Epithelial cell of prostate (primary cell): Measurements from ENCODE around the gene LRMDA.

ENCODE experiments used
- DNase-seq: peaks from one replicate; pipeline ENCODE4 v3.0.0-alpha.2; 2011; ENCODE audit warnings: low read depth, low spot score
- H3K27ac ChIP-seq: fragments of 450-650 bp; 2 replicates; pipeline ENCODE4 v1.5.1; 2017; ENCODE audit warnings: mild to moderate bottlenecking

Gene LRMDA

GRCh38 chr10:75431180-75432111, at the start of gene LRMDA:
Gene LRMDA, plus strand, starts transcription at chr10:75431624.
- no peak for DNase-seq
- H3K27ac ChIP-seq: peak within 1 kb of the TSS; percentile 83

DNA sequence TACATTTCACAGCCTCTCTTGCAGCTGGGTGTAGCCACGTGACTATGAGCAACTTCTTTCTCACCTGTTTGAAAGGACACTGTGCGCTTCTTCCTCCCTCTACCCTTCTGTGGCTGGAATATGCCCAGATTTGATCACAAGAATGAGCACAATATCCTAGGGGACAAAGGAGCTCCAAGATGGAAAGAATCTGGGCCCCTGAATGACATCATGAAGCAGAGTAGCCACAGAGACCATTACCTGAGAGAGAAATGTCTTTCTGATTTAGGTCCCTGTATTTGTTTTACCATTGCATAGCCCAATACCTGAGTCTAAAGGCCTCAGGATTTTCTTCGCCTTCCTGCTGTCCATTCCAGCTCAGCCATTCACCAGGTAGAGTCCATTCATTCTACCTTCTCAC, 45.3 kb upstream of the LRMDA start:
- H3K27ac ChIP-seq: no peak overlapping the region
- DNase-seq: no peak

DNA sequence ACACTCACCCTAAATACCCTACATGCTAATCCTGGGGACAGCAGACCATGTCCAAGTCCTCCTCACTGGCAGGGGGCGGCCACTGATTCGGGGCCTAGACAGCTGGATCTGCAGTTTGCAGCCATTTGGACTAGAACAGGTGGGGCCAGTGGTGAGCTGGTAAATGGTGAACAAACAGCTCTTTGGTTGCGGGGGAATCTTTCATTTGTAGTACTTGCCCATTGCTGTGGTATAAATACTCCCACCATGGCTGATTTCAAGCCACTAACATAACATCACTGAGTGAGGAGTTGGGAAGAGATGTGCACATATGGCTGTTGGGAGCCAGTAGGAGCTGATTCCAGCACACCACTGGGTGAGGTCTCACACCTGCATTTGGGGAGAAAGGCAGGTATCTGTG, 43.3 kb upstream of the LRMDA start:
- no peak overlapping the region for H3K27ac ChIP-seq
- no peak for DNase-seq

DNA sequence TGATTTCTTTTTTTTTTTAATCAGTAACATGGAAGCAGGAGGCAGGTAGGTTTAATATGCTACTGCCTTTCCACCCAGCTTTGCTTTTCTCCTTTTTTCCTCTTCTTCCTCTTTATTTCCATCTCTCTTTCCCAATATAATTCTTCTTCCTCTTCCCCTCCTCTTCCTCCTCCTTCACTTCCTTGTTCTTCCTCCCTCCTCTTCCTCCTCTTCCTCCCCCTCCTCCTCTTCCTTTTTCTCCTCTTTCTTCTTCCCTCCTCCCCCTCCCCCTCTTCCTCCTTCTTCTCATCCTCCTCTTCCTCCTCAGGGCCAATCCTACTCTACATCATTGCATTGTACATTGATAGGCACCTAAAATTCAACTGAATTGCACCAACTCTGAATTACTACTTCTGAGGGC, 41.2 kb upstream of the LRMDA start:
- no peak for DNase-seq
- H3K27ac ChIP-seq: no peak overlapping the region

DNA sequence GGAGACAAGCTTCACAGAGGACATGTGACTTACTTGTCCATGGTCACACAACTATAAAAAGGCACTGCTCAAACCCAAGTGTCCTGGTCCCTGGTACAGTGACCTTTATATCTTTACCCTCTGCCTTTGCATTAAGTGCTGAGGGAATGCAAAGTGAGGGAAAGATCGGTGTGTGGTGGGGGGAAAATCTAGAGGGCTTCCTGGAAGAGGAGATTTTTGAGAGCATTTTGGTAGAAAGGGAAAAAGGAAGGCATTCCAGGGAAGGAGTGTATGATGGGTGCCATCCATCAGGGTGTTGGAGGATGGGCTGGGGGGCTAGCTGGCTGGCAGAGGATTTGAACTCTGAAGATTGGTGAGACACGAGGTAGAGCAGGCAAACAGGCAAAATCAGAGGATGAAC, 39.2 kb upstream of the LRMDA start:
- no peak overlapping the region for H3K27ac ChIP-seq
- DNase-seq: no peak

DNA sequence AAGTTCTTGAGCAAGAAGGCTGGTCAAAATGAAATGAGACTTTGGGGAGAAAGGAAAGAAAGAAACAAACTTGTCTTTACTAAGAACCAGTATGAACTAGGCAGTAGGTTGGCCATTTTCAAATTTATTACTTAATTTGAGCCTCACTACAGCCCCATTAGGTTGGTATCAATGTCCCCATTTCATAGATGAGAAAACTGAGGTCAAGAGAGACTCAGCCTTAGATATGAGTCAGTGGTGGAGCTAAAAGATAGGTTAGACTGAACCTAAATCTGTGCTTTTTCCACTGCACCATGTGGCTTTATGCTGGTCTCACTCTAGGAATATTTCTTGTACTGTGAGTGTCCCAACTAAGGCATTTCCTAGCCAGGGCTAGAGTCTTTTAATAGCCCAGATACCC, 38.7 kb upstream of the LRMDA start:
- no peak for DNase-seq
- H3K27ac ChIP-seq: no peak overlapping the region

DNA sequence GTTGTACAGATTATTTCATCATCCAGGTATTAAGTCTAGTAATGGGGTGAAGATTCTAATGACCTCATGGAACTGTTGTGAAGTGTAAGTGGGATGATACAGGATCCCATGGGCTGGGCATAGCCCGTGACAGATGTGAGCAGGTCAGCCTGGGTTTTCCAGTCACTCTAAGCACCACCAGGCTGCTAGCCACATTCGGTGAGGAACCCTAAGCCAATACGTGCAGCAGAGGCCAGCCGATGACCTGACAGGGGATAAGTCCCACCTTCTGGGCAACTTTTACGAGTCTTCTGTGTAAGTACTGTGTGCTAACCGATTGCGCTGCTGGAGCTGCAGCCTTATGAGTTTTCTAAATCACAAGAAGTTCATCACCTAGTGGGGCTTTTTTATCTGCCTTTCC, 37.2 kb upstream of the LRMDA start:
- no peak overlapping the region for H3K27ac ChIP-seq
- DNase-seq: no peak

DNA sequence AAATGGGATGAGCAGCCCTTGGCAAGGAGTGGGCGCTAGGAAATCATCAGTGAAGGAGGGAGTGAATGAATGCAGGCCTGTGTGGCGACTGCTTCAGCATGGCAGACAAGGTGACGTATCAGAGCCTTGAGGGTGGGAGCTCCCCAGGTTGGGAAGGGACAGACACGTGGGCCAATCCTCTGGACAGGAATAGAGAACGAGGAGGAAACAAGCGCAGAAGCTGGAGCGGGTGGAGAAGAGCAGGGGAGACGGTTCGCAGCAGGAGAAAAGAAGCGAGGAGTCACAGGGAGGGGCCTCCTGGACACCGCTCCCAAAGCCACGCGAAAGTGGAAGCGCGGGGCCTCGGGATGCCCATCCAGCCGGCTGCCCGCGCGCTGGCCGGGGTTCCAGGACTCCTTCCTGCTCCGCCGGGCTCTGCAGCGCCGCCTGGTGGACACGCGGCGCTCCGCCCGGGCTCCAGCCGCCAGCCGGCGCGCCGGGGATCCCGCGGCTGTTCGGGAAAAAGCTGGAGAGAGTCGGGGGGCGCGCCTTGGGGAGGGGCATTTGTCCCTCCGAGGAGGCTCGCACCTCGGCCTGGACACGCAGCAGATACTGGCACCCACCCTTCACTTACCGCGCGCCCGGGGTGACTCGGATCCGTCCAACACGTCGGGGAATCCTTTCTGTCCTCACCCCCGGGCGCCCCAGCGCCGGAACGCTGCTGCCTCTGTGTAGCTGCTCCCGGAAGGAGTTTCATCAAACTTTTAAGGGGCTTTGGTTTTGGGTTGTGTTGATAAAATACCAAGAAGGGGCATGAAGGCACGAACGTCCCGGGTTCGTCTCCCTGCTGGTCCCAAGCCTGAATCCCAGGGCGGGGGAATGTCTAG, 36.1 kb upstream of the LRMDA start:
- DNase-seq: no peak

GRCh38 chr10:75395932-75396630, 35.3 kb upstream of the LRMDA start:
- DNase-seq: no peak
- H3K27ac ChIP-seq: peak overlapping the region; percentile 93

More for the DNA sequence above, 36.1 kb upstream of the LRMDA start:
- H3K27ac ChIP-seq: peak overlapping the region; percentile 93

- no peak for DNase-seq
- peak overlapping the region; percentile 93 for H3K27ac ChIP-seq
Measured at GRCh38 chr10:75396631-75397495, 34.6 kb upstream of the LRMDA start.

GRCh38 chr10:75397496-75398199, 33.8 kb upstream of the LRMDA start:
- H3K27ac ChIP-seq: peak overlapping the region; percentile 93
- no peak for DNase-seq

DNA sequence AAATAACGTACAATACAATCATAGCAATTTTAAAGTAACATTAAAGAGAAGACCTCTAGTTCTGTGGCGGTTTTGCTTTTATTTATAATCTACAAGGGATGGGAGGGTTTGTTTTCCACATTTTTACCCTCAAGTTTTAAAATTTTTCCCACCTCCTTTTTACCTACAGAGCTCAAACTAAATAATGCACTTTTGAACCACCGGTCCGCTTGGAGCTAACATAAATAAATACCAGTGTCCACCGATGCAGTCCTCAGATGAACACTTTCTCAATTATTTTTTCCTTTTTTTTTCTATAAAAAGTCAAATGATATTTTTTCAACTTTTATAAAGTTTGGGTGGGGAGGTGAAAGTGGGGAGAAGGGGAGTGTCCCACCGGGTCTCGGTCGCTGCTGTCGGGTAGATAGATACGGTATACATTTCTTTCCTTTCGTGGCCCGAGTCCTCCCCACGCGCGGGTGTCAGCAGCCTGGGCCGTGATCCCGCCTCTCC, 33.2 kb upstream of the LRMDA start:
- peak overlapping the region; percentile 93 for H3K27ac ChIP-seq
- DNase-seq: no peak

DNA sequence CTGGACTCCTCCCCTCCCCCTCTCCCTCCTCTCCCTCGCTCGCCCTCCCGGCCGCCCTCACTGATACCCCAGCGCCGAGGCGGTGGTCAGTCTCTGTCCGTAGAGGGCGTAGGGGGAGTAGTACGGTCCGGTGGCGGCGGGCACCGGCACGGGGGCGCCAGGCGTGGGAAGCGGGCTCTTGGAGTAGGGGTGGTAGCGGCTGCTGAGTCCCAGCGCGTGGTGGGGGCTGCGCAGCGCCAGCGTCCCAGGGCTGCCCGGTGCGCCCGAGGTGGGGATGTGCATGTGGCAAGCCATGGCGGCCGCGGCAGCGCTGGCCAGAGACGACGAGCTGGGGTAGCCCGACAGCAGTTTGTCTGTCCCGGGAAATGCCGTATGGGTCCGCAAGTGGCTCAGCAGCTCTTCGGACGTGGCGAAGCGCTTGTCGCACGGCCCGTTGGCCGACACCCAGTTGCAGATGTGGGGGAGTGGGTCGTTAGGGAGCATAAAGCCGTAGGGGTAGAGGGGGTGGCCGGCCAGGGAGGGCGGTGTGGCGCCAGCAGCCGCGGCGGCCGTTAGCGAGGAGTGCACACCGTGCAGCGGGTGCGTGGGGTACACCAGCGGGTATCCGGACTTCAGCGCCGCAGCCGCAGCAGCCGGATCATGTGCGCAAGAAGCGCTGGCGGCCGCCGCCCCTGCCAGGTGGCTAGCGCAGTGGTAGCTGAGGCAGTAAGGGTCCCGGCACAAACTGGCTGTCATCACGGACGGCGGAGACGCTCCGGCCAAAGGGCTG, 32.5 kb upstream of the LRMDA start:
- H3K27ac ChIP-seq: peak overlapping the region; percentile 93
- no peak for DNase-seq

GRCh38 chr10:75399461-75400162, 31.8 kb upstream of the LRMDA start:
- peak overlapping the region; percentile 93 for H3K27ac ChIP-seq
- no peak for DNase-seq

- H3K27ac ChIP-seq: peak overlapping the region; percentile 93
- DNase-seq: no peak
Measured at GRCh38 chr10:75400163-75400770, 31.2 kb upstream of the LRMDA start.

DNA sequence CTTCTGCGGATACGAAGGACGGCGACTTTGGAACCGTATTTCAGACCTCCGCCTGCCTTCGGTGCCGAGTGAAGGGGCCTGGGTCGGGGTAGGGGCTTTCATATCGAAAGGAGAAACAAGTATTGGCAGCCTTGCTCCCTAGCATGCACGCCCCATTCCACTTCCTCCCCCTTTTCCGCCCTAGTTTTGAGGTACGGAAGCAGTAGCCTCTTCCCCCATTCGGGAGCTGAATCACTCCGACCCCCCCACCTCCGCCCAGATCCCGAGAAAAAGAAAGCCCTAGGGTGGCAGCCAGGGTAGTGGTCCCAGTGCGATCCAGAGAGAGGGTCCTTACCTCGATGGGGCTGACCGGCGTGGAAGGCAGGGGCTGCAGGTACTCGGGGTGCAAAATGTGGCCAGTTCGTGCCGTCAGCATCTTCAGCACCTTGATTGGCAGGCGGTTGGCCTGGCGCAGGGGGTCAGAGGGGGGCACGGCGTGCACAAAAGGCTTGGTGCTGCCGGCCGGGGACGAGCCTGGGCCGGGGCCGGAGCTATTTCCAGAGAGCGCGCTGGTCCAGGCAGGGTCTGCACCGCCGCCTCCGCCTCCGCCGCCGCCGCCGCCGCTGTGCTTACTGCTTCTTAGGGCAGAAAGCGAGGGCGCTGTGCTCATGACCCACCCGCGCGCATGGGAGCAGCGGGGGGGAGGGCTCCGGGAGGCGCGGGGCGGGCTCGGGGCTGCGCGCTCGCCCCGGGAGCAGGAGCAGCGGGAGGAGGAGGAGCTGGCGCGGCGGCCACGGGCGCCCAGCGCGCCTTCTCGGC, 30.5 kb upstream of the LRMDA start:
- H3K27ac ChIP-seq: peak overlapping the region; percentile 93
- DNase-seq: no peak
